ENCODE results near the gene RIOK2. TPM values are rescaled to one million over a fixed set of nuclear protein-coding genes. Genes with fewer than 3 reads are reported as not detected.
"Not testable (repeated sequence)": the region's sequence is repeated elsewhere in the genome, so short reads cannot be mapped to it uniquely, and the experiment has no call there.

Gene RIOK2
- total RNA-seq, 6 experiments from 2014 or later, result 37.4 to 48.7 (median 42.0) TPM

DNA sequence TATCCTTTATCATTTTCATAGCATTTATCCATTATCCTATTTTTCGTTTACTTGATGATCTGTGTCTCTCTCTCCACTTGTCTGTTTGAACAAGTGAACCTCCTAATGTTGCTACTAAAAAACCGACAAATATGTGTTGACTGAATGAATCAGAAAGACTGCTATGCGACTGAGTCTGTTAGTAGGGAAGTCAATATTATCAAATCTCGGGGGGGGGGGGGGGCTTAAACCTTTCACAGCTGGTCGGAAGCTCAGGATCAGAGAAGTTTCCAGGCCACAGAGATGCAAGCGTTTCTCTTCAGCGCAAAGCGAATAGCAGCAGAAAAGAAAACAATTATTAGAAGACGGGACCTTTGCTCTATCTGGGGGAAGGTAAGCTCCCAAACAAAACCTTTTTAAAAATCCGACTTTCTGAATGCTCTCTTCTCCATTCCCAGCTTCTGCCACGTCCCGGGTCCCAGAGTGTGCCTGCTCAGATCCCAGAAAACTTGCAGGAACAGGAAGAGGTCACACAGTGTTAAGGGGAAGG is 412 bp downstream of the RIOK2 start:
- no peak for DNase-seq
- H3K4me3 Mint-ChIP-seq, result peak overlapping the region; percentile 97
- H3K36me3 Mint-ChIP-seq (ENCODE audit: low read depth), result peaks cover 47% of the 10 kb centered on the region
- peaks cover 38% of the 10 kb centered on the region for H3K4me1 Mint-ChIP-seq (ENCODE audit: low read depth)
- TF ChIP-seq, protein P1, sequence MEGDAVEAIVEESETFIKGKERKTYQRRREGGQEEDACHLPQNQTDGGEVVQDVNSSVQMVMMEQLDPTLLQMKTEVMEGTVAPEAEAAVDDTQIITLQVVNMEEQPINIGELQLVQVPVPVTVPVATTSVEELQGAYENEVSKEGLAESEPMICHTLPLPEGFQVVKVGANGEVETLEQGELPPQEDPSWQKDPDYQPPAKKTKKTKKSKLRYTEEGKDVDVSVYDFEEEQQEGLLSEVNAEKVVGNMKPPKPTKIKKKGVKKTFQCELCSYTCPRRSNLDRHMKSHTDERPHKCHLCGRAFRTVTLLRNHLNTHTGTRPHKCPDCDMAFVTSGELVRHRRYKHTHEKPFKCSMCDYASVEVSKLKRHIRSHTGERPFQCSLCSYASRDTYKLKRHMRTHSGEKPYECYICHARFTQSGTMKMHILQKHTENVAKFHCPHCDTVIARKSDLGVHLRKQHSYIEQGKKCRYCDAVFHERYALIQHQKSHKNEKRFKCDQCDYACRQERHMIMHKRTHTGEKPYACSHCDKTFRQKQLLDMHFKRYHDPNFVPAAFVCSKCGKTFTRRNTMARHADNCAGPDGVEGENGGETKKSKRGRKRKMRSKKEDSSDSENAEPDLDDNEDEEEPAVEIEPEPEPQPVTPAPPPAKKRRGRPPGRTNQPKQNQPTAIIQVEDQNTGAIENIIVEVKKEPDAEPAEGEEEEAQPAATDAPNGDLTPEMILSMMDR (IDR thresholded peaks at IDR 0.05), result no peak
- H3K9me3 Mint-ChIP-seq, result no peaks in the 10 kb centered on the region; the same call in 1 of the 2 replicates
- H3K27me3 Mint-ChIP-seq (ENCODE audit: insufficient read depth), result peaks cover 3% of the 10 kb centered on the region; the same call in 1 of the 2 replicates
- peak overlapping the region; percentile 99 for H3K27ac Mint-ChIP-seq

DNA sequence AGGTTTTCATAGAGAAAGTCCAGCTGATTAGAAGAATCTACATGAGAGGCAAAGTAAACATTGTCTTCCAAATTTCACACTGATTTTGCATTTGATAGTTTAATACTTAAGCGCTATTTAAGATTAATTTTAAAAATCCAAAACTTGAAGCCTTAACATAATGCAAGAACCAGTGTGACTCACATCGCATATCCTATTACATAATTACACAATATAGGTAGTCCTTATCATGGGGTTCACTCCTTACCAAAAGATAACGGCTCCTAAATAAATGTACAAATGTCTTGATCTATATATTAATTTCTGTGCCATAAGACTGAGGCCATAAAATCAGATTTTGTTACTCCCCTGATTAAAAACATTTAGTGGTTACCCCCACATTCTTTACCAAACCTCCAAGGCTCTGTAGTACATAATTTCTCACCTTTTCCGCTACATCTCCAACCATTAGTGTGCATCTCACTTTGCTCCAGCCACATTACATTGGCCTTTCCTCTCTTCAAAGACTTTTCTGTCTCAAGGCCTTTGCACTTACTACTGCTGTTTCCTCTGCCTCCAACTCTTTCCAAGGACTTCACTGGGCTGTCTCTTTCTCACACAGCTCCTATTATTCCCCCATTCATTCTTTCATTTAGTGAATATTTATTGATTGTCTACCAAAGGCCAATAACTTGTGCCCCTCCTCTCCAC is 1.0 kb downstream of the RIOK2 start:
- Mint-ChIP-seq H3K36me3 (ENCODE audit: low read depth) (peaks cover 49% of the 10 kb centered on the region), H3K4me3 (peak overlapping the region; percentile 97), H3K4me1 (ENCODE audit: low read depth) (peaks cover 38% of the 10 kb centered on the region), H3K27me3 (ENCODE audit: insufficient read depth) (peaks cover 3% of the 10 kb centered on the region; the same call in 1 of the 2 replicates), H3K9me3 (no peaks in the 10 kb centered on the region; the same call in 1 of the 2 replicates), H3K27ac (peak overlapping the region; percentile 99)
- DNase-seq, result no peak
- TF ChIP-seq, protein P1 (IDR thresholded peaks at IDR 0.05), result no peak

DNA sequence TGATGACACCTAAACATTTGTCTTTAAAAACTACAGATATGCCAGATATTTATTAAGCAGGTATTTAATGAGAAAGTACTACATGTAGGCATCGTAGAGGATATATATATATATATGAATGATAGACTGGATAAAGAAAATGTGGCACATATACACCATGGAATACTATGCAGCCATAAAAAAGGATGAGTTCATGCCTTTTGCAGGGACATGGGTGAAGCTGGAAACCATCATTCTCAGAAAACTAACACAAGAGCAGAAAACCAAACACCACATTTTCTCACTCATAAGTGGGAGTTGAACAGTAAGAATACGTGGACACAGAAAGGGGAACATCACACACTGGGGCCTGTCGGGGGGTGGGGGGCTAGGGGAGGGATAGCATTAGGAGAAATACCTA is 3.6 kb downstream of the RIOK2 start:
- not testable (repeated sequence) for H3K27me3 Mint-ChIP-seq (ENCODE audit: insufficient read depth); H3K4me3 Mint-ChIP-seq; H3K9me3 Mint-ChIP-seq; H3K27ac Mint-ChIP-seq; DNase-seq
- Mint-ChIP-seq H3K4me1 (ENCODE audit: low read depth) (peaks cover 34% of the 10 kb centered on the region), H3K36me3 (ENCODE audit: low read depth) (peaks cover 55% of the 10 kb centered on the region)

DNA sequence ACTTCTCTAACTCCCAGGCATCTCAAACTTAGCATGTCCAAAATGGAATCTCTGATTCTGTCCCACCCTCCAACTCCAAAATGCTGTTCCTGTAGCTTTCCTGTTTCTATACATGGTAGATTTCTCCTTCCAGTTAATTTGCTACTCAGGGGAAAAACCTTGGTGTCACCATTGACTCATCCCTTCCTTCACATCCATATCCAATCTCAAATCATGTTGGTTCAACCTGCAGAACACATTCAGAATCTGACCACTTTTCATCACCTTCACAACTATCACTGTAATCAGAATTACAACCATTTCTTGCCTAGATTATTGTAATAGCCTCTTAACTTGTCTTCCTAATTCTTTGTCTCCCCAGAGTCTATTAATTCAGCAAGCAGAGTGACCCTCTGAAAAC is 10.8 kb downstream of the RIOK2 start:
- DNase-seq, result no peak
- TF ChIP-seq, protein P1 (IDR thresholded peaks at IDR 0.05), result no peak
- peaks cover 6% of the 10 kb centered on the region; the same call in 1 of the 2 replicates for H3K4me1 Mint-ChIP-seq (ENCODE audit: low read depth)
- no peak overlapping the region for H3K4me3 Mint-ChIP-seq
- H3K27me3 Mint-ChIP-seq (ENCODE audit: insufficient read depth), result no peaks in the 10 kb centered on the region
- no peak overlapping the region for H3K27ac Mint-ChIP-seq
- peaks cover 33% of the 10 kb centered on the region for H3K36me3 Mint-ChIP-seq (ENCODE audit: low read depth)
- H3K9me3 Mint-ChIP-seq, result no peaks in the 10 kb centered on the region

DNA sequence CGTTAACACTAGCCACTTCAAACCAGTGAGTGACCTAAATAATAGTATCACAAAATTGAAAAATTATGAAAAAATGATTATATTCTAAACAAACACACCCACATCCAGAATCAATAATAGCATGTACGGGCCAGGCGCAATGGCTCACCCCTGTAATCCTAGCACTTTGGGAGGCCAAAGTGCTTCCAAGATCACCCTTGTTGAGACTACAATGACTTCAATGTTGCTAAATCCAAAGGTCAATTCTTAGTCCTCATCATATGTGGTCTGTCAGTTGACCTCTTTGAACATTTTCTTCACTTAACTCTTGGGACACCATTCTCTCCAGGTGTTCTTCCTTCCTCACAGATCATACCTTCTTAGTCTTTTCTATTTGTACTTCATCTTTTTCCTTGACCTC is 11.3 kb downstream of the RIOK2 start:
- no peak for DNase-seq
- H3K27me3 Mint-ChIP-seq (ENCODE audit: insufficient read depth), result no peaks in the 10 kb centered on the region
- H3K9me3 Mint-ChIP-seq, result no peaks in the 10 kb centered on the region
- H3K36me3 Mint-ChIP-seq (ENCODE audit: low read depth), result peaks cover 29% of the 10 kb centered on the region
- H3K4me3 Mint-ChIP-seq, result no peak overlapping the region
- H3K4me1 Mint-ChIP-seq (ENCODE audit: low read depth), result peaks cover 6% of the 10 kb centered on the region; the same call in 1 of the 2 replicates
- TF ChIP-seq, protein P1 (IDR thresholded peaks at IDR 0.05), result no peak
- no peak overlapping the region for H3K27ac Mint-ChIP-seq

DNA sequence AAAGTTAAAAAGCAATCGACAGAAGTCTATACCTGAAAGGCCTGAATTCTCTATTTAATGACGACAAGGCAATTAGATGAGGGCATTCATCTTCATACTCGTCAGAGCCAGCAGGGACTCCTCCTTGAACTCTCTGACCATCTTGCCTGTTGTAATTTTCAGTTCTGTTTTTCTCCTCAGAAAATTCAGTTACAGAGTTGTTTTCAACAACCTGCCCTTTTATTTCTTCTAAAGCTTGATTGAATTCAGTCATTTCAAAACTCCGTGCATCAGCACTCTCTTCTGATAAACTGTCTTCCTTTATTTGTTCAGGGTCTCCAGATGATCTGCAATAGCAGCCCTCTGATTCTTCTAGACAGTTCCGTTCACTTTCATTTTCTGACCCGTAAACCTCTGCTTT is 15.6 kb downstream of the RIOK2 start:
- Mint-ChIP-seq H3K9me3 (no peaks in the 10 kb centered on the region), H3K36me3 (ENCODE audit: low read depth) (peaks cover 17% of the 10 kb centered on the region), H3K4me3 (no peak overlapping the region), H3K27me3 (ENCODE audit: insufficient read depth) (no peaks in the 10 kb centered on the region), H3K4me1 (ENCODE audit: low read depth) (peaks cover 23% of the 10 kb centered on the region; the same call in 1 of the 2 replicates), H3K27ac (no peak overlapping the region; the same call in 1 of the 2 replicates)
- TF ChIP-seq, protein P1 (IDR thresholded peaks at IDR 0.05), result no peak
- DNase-seq, result no peak

Data from HFFc6 (cell line).